Stimulated activated CD8-positive, alpha-beta memory T cell treated with anti-CD3 and anti-CD28 coated beads, Interleukin-15, amount 100 ng/mL, for 4 hours (primary cell): Measurements from ENCODE around the gene F2RL1.
"Not testable (repeated sequence)": the region's sequence is repeated elsewhere in the genome, so short reads cannot be mapped to it uniquely, and the experiment has no call there.

Source experiments
- DNase-seq, 2 donors: peaks; one replicate each; pipeline ENCODE4 v3.0.0-alpha.2; 2020; ENCODE audit warnings: low read depth in 2 of 2

Gene F2RL1

GRCh38 chr5:76805821-76806505 is 12.9 kb upstream of the F2RL1 start:
- DNase-seq = no peak

- DNase-seq = no peak
Observed at GRCh38 chr5:76807296-76807695, 11.5 kb upstream of the F2RL1 start.

- no peak for DNase-seq
Observed at GRCh38 chr5:76808141-76808691, 10.6 kb upstream of the F2RL1 start.

- no peak for DNase-seq
Observed at GRCh38 chr5:76809141-76809540, 9.7 kb upstream of the F2RL1 start.

- DNase-seq = no peak
Observed at GRCh38 chr5:76810236-76810635, 8.6 kb upstream of the F2RL1 start.

- no peak for DNase-seq
Observed at GRCh38 chr5:76811214-76811613, 7.6 kb upstream of the F2RL1 start.

GRCh38 chr5:76812209-76812608 is 6.6 kb upstream of the F2RL1 start:
- not testable (repeated sequence) for DNase-seq

GRCh38 chr5:76813982-76814562 is 4.8 kb upstream of the F2RL1 start:
- DNase-seq = no peak

GRCh38 chr5:76816110-76816831 is 2.6 kb upstream of the F2RL1 start:
- no peak for DNase-seq

- no peak for DNase-seq
Observed at GRCh38 chr5:76819851-76820525, 1.2 kb downstream of the F2RL1 start.

GRCh38 chr5:76820526-76820890 is 1.7 kb downstream of the F2RL1 start:
- DNase-seq = no peak

GRCh38 chr5:76821136-76821535 is 2.3 kb downstream of the F2RL1 start:
- DNase-seq = no peak

GRCh38 chr5:76822105-76822731 is 3.4 kb downstream of the F2RL1 start:
- not testable (repeated sequence) for DNase-seq

- not testable (repeated sequence) for DNase-seq
Observed at GRCh38 chr5:76826416-76826815, 7.6 kb downstream of the F2RL1 start.

- no peak for DNase-seq
Observed at GRCh38 chr5:76831110-76831452, 12.3 kb downstream of the F2RL1 start.

GRCh38 chr5:76836181-76836580 is 17.4 kb downstream of the F2RL1 start:
- no peak for DNase-seq

- no peak for DNase-seq
Observed at GRCh38 chr5:76836585-76836984, 17.8 kb downstream of the F2RL1 start.

- no peak for DNase-seq
Observed at GRCh38 chr5:76838481-76839261, 19.8 kb downstream of the F2RL1 start.

- DNase-seq = no peak
Observed at GRCh38 chr5:76841361-76841760, 22.5 kb downstream of the F2RL1 start.

GRCh38 chr5:76845890-76846289 is 27.1 kb downstream of the F2RL1 start:
- no peak for DNase-seq
